T47D (cell line): ENCODE measurements around the gene MRC1.
"Not testable (repeated sequence)": the region's sequence is repeated elsewhere in the genome, so short reads cannot be mapped to it uniquely, and the experiment has no call there.

Experiments used
- DNase-seq, 2 experiments: peaks; one replicate each; pipeline versions ENCODE4 v3.0.0 to v3.0.0-alpha.2; 2011 to 2012; ENCODE audit warnings: low read depth in 1 of 2, low spot score in 1 of 2
- JUND ChIP-seq: IDR thresholded peaks from 2 replicates; pipeline ENCODE4 v1.6.1; 2012; ENCODE audit warnings: low read depth
- in situ Hi-C: cut with HindIII; loops from 2 replicates; pipeline ENCODE4 v1.10.0; 2016; ENCODE audit warnings: low sequenced_read_pairs, low pct_unique_long_range_greater_than_20kb

Gene MRC1

GRCh38 chr10:17951868-17952371, 142.8 kb downstream of the MRC1 start, which contains the start of gene SLC39A12:
SLC39A12 (plus strand) TSS chr10:17951918; CDS start chr10:17953277, 1,359 bp downstream.
- in situ Hi-C loops: no loop called here
- no peak for TF ChIP-seq JUND

DNA sequence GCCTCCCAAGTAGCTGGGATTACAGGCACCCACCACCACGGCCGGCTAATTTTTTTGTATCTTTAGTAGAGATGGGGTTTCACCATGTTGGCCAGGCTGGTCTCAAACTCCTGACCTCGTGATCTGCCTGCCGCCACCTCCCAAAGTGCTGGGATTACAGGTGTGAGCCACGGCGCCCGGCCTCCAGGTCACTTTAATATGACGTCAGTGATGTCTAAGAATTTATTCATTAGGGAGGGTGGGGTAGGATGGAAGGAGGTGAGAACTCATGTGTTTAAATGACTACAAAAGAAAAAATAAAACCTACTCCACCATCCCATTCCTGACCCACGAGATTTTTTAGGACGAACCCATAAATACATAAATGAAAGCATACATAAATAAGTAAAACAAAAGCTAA, 145.2 kb downstream of the MRC1 start:
- DNase-seq, in situ Hi-C loops: not testable (repeated sequence)

More at GRCh38 chr10:17951868-17952371, 142.8 kb downstream of the MRC1 start, which contains the start of gene SLC39A12:
- no peak for DNase-seq

DNA sequence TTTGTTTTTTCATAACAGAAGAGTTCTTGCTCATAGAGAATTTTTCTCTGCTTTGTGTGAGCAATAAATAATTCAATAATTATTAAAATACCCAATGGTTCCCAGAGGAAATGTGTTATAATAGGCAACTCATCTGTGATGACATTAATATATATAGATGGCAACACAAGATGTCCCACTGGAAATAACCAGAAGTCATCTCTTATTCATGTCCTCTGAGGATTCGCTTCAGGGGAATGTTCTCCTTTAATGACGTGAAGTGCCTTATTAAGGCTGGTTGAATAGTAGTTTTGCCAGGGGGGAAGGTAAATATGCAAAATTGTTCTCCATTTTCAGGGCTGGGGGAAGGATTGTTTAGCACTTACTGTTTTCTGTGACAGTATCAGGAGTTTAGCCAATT, 145.7 kb downstream of the MRC1 start:
- DNase-seq: no peak
- in situ Hi-C loops: no loop called here
- no peak for TF ChIP-seq JUND

DNA sequence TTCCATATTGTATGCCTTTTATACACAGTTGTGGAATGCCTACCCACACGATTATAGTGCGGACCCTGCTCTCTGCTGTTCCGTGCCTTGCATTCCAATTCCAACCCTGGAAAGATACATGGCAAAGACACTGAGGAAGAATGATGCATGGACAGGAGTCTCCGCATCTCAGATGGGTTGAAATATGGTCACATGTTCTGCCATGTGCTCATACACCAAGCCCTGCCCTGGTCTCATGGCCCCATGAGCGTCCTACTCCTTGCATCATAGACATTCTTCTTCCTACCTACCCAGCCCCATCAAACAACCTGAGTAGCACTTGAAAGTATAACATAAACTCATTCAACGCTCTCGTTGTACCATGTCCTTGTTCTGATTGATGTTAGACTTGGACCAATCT, 148.9 kb downstream of the MRC1 start:
- no peak for DNase-seq
- in situ Hi-C loops: no loop called here
- TF ChIP-seq JUND: no peak

DNA sequence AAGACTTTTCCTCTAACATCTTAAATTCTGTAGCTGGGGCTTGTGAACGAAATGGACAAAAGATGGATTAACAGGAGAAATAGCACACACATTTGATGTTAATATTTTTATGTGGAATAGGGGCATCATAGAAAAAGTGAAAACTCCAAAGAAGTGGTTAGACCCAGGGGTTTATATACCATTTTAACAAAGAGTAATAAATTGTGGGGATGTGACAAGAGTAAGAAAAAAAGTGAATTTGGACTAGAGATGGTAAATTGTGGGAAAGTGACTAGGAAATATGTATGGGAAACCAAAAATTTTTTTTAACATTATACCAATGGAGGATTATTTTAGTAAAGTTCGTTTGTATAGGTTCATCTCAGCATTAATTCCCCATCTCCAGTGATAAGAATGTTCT, 150.7 kb downstream of the MRC1 start:
- TF ChIP-seq JUND: no peak
- in situ Hi-C loops: no loop called here
- DNase-seq: no peak
